Stimulated activated naive CD4-positive, alpha-beta T cell treated with Interleukin-2 at 50 U/mL for 16 hours (primary cell): Measurements from ENCODE around the gene RIMOC1.

Experiments
- DNase-seq: peaks from one replicate; lab custom pipeline; 2025; lab: John Stamatoyannopoulos, UW

Gene RIMOC1

GRCh38 chr5:41903892-41904799, at the start of gene RIMOC1:
RIMOC1 (plus strand) TSS chr5:41904344; CDS start chr5:41904368, 24 bp downstream.
- peak; percentile 96 for DNase-seq

- DNase-seq: peak; percentile 21
These were observed 47.3 kb upstream of the RIMOC1 start for GRCh38 chr5:41856644-41857491.

- DNase-seq: no peak
These were observed 46.2 kb upstream of the RIMOC1 start for GRCh38 chr5:41857989-41858388.

GRCh38 chr5:41858890-41859289, 45.3 kb upstream of the RIMOC1 start:
- no peak for DNase-seq

DNA sequence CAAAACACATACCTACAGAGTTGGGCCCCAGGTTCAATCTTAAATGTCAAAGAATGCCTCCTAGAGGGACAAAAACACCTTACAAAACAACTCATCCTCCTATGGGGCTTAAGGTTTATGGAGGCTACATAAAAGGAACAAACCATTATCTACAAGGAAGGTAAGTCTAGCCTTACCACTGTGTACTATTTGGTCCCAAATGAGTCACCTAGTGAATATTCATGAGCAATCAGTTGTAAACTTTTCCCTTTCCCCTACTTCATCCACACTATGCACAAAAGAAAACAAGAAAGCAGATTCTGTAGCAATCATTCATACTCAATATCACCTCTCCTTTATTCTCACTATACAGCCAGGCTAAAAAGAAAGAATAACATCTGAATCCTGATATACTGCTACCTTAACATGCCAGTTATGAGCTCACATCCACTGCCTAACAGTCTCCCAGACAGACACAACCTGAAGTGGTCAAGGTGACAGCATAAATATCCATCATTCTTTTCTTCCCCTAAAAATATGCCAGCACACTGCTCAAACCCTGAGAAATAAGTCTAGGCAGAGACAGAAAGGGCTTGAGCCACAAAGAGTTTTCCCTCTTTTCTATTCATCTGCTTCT, 40.2 kb upstream of the RIMOC1 start:
- no peak for DNase-seq

DNA sequence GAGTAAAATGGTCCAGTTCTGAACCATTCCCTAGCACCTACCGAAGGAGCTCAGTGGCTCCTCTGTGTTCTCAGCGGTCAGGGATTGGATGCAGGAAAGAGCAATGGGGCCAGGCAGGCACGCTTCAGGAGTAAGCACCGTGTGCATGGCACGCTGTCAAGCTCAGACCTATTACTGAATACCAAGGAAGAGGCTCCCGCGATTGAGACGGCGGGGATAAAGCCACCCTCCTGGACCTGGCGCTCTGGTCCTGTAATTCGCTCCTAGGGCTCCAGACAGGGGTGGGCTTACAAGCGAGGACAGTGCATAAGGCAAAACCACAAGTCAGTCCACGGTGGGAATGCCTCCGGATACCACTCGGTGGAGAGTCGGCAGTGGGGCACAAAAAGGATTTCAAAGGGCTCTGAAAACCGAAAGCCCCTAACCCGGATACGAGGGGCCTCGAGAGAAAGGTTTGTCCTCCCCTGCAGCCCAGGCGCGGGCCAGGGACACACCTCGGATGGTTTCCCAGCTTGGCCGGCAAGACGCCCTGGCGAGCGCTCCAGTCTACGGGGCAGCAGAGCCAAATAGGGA, 34.9 kb upstream of the RIMOC1 start:
- no peak for DNase-seq

GRCh38 chr5:41869724-41870626, 34.2 kb upstream of the RIMOC1 start, which contains the start of gene OXCT1:
OXCT1 (minus strand) TSS chr5:41870425; CDS start chr5:41870358, 67 bp downstream.
- peak; percentile 93 for DNase-seq

- no peak for DNase-seq
These were observed 33.5 kb upstream of the RIMOC1 start for GRCh38 chr5:41870627-41871048.

DNA sequence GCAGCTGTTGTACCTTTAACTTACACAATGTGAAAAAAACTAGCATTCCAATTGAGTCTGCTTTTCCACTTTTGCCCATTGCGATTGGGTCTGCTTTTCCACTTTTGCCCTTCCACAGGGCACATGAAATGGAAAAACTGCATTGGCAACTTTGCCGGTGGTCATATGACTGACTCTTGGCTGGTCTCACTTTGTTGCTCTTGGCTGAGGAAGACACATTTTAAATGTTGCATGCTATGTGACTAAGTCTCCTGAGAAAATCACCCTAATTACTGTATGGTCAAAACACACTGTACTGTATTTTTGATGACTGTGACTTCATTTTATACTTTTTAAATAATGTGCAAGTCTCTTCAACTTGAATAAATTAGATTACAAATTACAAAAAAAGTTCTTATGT, 32.3 kb upstream of the RIMOC1 start:
- no peak for DNase-seq

- no peak for DNase-seq
These were observed 29.6 kb upstream of the RIMOC1 start for GRCh38 chr5:41874512-41875060.

- no peak for DNase-seq
These were observed 29.0 kb upstream of the RIMOC1 start for GRCh38 chr5:41875121-41875520.

- DNase-seq: no peak
These were observed 27.5 kb upstream of the RIMOC1 start for GRCh38 chr5:41876678-41877077.

DNA sequence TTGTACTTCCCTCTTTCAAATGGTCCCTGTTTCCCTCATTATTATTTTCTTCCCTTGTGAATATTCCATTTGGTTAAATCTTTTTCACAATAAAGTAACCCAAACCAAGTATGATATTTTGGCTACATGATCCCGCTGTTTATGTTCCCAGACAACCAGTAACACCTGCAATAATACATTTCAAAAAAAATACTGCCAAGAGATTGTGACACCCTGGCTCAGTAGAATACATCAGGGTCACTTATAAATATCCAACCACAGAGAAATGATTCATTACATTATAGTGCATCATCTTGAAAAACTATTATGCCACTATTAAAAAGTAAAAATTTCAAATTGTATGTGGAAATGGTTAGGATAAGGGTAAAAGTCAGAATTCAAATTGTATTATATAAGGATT, 26.7 kb upstream of the RIMOC1 start:
- DNase-seq: no peak

DNA sequence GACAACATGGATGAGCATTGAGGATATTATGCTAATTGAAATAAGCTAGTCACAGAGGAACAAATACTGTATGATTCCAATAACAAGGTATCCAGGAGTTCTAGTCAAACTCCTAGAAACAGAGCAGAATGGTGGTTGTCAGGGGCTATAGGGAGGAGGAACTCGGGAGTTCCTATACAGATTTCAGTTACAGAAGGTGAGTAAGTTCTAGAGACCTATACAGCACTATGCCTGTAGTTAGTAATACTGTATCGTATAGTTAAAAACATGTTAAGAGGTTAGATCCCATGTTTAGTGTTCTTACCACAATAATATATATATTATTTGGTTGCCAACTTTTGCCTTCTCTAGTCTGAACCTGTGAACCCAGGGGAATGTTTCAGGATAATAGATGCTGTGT, 26.0 kb upstream of the RIMOC1 start:
- DNase-seq: no peak

DNA sequence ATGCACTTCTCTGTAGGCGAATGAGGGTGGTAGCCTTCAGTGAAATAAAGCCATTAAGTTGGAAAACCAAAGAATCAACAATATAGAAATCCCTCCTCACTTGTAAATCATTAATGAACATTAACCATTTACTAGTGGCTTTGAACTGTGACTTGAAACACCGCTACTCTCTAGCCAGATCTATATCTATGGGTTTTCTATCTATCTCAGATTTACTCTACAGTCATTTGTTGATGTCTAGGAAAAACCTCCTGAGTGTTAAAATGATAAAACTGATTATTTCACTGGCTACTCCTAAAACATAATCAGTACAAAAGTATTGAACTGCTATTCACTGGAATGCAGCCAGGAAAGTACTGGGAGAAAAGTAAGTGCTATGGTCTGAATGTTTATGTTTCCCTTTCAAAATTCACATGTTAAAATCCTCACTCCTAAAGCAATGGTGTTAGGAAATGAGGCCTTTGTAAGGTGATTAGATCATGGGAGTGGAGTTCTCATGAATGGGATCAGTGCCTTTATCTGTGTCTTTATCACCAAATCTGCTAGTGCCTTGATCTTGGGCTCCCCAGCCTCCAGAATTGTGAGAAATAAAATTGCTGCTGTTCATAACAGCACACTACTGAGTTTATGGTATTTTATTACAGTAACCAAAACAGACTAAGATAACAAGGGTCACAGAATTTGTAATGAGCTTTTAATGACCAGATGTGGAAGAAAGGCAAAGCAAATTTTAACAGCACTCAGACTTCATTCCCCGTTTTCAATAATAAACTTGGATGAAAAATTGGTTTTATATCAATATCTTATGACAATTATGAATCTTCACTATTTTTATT, 25.3 kb upstream of the RIMOC1 start:
- no peak for DNase-seq

DNA sequence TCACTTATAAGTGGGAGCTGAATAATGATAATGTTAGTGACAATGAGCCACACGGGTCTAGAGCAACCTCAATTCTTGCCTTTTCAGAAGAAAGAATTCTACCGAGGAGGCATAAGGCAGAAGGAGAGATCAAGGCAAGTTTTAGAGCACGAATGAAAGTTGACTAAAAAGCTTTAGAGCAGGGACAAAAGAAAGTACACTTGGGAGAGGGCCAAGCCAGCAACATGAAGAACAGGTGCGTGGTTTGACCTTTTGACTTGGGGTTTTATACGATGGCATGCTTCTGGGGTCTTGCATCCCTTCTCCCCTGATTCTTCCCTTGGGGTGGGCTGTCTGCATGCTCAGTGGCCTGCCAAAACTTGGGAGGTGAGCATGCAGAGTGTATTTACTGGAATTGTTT, 21.4 kb upstream of the RIMOC1 start:
- no peak for DNase-seq

DNA sequence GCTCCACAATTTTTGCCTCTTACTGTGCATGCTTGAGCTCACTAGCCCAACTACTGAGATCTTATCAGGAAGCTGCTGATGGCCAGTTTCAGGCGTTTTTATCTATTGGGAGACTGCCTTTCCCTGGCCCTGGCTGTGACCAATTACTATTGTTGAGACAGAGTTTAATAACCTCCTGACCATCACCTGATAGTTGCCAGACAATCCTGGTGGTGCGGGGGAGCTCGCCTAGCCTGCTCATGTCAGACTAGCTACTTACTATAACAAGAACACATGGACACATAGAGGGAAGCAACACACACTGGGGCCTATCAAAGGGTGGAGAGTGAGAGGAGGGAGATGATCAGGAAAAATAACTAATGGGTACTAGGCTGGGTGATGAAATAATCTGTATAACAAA, 20.9 kb upstream of the RIMOC1 start:
- no peak for DNase-seq

- no peak for DNase-seq
These were observed 20.2 kb upstream of the RIMOC1 start for GRCh38 chr5:41883936-41884335.

DNA sequence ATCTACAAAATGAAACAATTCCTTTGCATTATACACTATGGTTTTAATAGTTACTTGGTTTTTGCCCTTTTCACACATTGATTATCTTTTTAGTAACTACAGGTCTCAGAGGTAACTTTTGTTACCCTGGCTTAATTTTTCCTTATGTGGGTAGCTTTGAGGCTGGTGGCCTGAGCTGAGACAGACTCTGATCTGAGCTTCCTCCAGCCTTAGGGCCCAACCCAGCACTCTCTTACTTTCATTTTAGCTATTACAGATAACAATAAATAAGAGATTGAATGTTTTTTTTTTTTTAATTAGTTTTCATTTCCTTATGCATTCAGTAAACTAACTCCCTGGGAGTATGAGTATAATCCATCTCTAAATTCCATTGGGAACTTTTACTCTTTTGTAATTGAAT, 18.9 kb upstream of the RIMOC1 start:
- no peak for DNase-seq
